Inflammatory macrophage (primary cell): ENCODE data around the gene CENPVL3.
"Not testable (repeated sequence)": the region's sequence is repeated elsewhere in the genome, so short reads cannot be mapped to it uniquely, and the experiment has no call there.

ENCODE experiments used
- DNase-seq, 2 donors: peaks; one replicate each; pipeline ENCODE4 v3.0.0-alpha.2; 2020 to 2022
- total RNA-seq, 18 experiments: gene quantifications; one replicate each; lab custom pipeline; 2026; ENCODE audit warnings: mixed read lengths in 6 of 18, inconsistent platforms in 2 of 18; lab: John Stamatoyannopoulos, UW

CENPVL3 gene
- total RNA-seq, result 0 to 0.07 (median 0) reads per million in 18 experiments

GRCh38 chrX:51618241-51619155 lies at the start of gene CENPVL3:
CENPVL3 (minus strand) TSS chrX:51618912; CDS start chrX:51618873, 39 bp downstream.
- not testable (repeated sequence) for DNase-seq

GRCh38 chrX:51665981-51666380 lies 47.3 kb upstream of the CENPVL3 start:
- DNase-seq, result no peak

DNA sequence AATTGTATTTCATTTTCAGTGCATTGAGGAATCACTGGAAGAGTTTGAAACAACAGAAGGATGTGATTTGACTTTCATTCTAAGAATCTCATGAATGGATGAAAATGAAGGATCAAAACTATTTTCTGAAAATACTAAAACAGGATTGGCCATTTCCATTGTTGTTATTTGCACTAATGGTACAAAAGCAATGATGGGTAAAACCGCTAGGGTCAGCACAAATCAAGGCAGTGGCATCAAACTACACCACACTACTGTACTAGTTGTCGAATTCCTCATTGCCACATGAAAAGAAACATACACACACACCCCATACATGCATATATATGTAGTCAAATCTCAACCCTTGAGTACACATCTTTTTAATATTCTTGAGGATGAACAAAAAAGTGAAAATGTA lies 24.7 kb upstream of the CENPVL3 start:
- DNase-seq, result no peak

DNA sequence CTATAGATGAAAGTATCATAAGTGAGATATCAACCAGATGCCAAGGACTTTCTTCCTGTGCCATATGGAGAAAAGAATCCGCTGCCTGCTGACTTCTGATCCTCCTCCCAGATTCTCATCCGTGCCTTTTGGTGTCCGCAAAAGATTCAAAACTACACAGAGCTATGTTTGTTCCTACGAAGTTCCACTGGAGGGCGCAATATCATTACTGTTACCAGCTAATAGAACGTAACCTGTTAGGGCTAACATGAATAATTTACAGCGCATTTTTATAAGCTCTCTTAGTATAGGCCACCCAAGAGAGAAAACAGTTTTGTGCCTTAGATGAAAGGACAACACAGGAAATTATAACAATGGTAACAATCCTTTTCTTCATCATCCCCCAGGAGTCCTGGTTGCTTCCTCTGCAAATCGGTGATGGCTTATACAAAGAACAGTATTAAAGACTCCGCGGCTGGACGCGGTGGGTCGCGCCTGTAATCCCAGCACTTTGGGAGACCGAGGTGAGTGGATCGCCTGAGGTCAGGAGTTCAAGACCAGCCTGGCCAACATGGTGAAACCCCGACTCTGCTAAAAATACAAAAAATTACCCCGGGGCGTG lies 22.8 kb upstream of the CENPVL3 start:
- peak; percentile 17 to 21 for DNase-seq

GRCh38 chrX:51636511-51636910 lies 17.8 kb upstream of the CENPVL3 start:
- DNase-seq, result not testable (repeated sequence)

GRCh38 chrX:51614353-51615012 lies 4.2 kb downstream of the CENPVL3 start:
- DNase-seq, result peak; percentile 16 to 17

- DNase-seq, result no peak
These were observed 9.9 kb downstream of the CENPVL3 start for GRCh38 chrX:51608766-51609165.

- peak; percentile 20 to 35 for DNase-seq
These were observed 10.6 kb downstream of the CENPVL3 start for GRCh38 chrX:51608126-51608525.

GRCh38 chrX:51606446-51606845 lies 12.3 kb downstream of the CENPVL3 start:
- DNase-seq, result no peak

- peak in 1 of 2 donors; percentile 3 for DNase-seq
These were observed 19.8 kb downstream of the CENPVL3 start for GRCh38 chrX:51598899-51599298.

GRCh38 chrX:51571874-51572273 lies 46.8 kb downstream of the CENPVL3 start:
- no peak for DNase-seq

- DNase-seq, result no peak
These were observed 49.2 kb downstream of the CENPVL3 start for GRCh38 chrX:51569561-51569960.

GRCh38 chrX:51568586-51568985 lies 50.1 kb downstream of the CENPVL3 start:
- no peak for DNase-seq
